Aorta (tissue), 5 donors: ENCODE results near the gene C1QTNF3. TPM values are rescaled to one million over a fixed set of nuclear protein-coding genes. Genes with fewer than 3 reads are reported as not detected.
A peak's percentile ranks its signal among the peaks of the same experiment; 100 is the strongest.
"Not testable (repeated sequence)": the region's sequence is repeated elsewhere in the genome, so short reads cannot be mapped to it uniquely, and the experiment has no call there.

Source experiments
- ATAC-seq: fragments of 200-7000 bp; cut with Tn5 transposase; one replicate; pipeline ENCODE4 v1.9.1; 2022; ENCODE audit warnings: moderate library complexity; ENCODE audit not compliant: low FRiP score
- DNase-seq, 2 donors: peaks; one replicate each; pipeline ENCODE4 v3.0.0-alpha.2; 2020
- H3K27ac ChIP-seq, 2 donors: one replicate each; pipeline ENCODE4 v1.5.1; 2013; ENCODE audit warnings: low read length in 2 of 2, mild to moderate bottlenecking in 2 of 2, moderate library complexity in 2 of 2, control low read depth in 1 of 2, inconsistent platforms in 1 of 2, low read depth in 1 of 2
- H3K27me3 ChIP-seq, 2 donors: one replicate each; pipeline ENCODE4 v1.6.1; 2013; ENCODE audit warnings: control low read depth in 1 of 2, low read length in 1 of 2, mild to moderate bottlenecking in 1 of 2, moderate library complexity in 1 of 2; ENCODE audit not compliant: insufficient read depth in 2 of 2, control insufficient read depth in 1 of 2
- H3K36me3 ChIP-seq, 2 donors: one replicate each; pipeline ENCODE4 v1.6.1; 2013; ENCODE audit warnings: control low read depth in 1 of 2, low read length in 1 of 2, mild to moderate bottlenecking in 1 of 2; ENCODE audit not compliant: insufficient read depth in 2 of 2, control insufficient read depth in 1 of 2
- H3K4me1 ChIP-seq, 2 donors: one replicate each; pipeline ENCODE4 v1.6.1; 2013; ENCODE audit warnings: low read length in 2 of 2, control low read depth in 1 of 2, mild to moderate bottlenecking in 1 of 2, moderate library complexity in 1 of 2; ENCODE audit not compliant: insufficient read depth in 2 of 2, control insufficient read depth in 1 of 2
- H3K4me3 ChIP-seq, 2 donors: one replicate each; pipeline ENCODE4 v1.5.1; 2013; ENCODE audit warnings: low read length in 2 of 2, control low read depth in 1 of 2, mild to moderate bottlenecking in 1 of 2
- H3K9me3 ChIP-seq: one replicate; pipeline ENCODE4 v1.6.1; 2013; ENCODE audit warnings: mild to moderate bottlenecking, low read length; ENCODE audit not compliant: control insufficient read depth
- WGBS, 2 donors: extraction: QIAGEN DNeasy Blood & Tissue Kit; methylation state at CpG; one replicate each; pipeline ENCODE4 v1.1.7; 2013; 5-methylcytosine and 5-hydroxymethylcytosine counted together
- intact Hi-C, 2 donors: fragments of 100-400 bp; cut with DNase I; formaldehyde crosslinking; loops; one replicate each; pipeline versions ENCODE4 v1.14.2 to v1.15.0; 2022
- long read RNA-seq, 2 donors: library from polyadenylated mRNA; unstranded; transcript quantifications; one replicate each; pipeline ENCODE4 v2.0.0, GENCODE V29; 2020 to 2021
- polyA plus RNA-seq, 2 donors: library from polyadenylated mRNA; stranded (reverse); fragments of 200-250 nt; gene quantifications; one replicate each; pipeline ENCODE4 v1.2.3, GENCODE V29; 2013
- total RNA-seq, 2 donors: library from RNA; stranded (reverse); fragmentation: NEBNext Ultra II Directional; extraction: Animal tissue kit (Norgen Biotek cat#: 25700); gene quantifications; one replicate each; pipeline ENCODE4 v1.2.1, GENCODE V29; 2021
- donor health status: healthy with polysubstance abuse.
- donor health status: Bipolar disorder and iron deficiency.
- donor health status: DM: no; HTN: no; CAD: no.
- donor health status: DM: no; HTN: no; CAD: no.
- donor health status: DM: yes; HTN: yes; CAD: no.

Gene C1QTNF3
- total RNA-seq (10 to 100 TPM in 1 of 2 donors, 1 to 10 TPM in 1; 5.6 to 38.8 TPM), polyA plus RNA-seq (1 to 10 TPM in 1 of 2 donors, not detected in 1; 3.1 TPM)
- long read RNA-seq, donor 1, partial matches to known transcripts = 0 of 9 reads
- long read RNA-seq, donor 1, other reads (novel, unspliced or antisense) = 2 of 9 reads
- long read RNA-seq, donor 2, transcript C1QTNF3-201 (6 exons, 1,959 nt) = major isoform, 20 of 38 reads
- long read RNA-seq, donor 2, transcript C1QTNF3-202 (6 exons, 2,802 nt) = minor isoform, 13 of 38 reads
- long read RNA-seq, donor 2, partial matches to known transcripts = 1 of 38 reads
- long read RNA-seq, donor 2, other reads (novel, unspliced or antisense) = 3 of 38 reads

- H3K27me3 ChIP-seq = no peaks in the 10 kb centered on the region
- DNase-seq = peak in 1 of 2 donors; percentile 45
- H3K36me3 ChIP-seq = no peaks in the 10 kb centered on the region
- H3K4me1 ChIP-seq = peaks cover 0 to 14% of the 10 kb centered on the region in 2 donors
- H3K4me3 ChIP-seq = no peak within 1 kb of the TSS
- ATAC-seq = peak; percentile 66
- WGBS, 2 donors = 10 to 13% methylated on average over 10 of the region's 10 CpGs
- intact Hi-C loops = no loop called here
- H3K9me3 ChIP-seq = no peaks in the 10 kb centered on the region
- H3K27ac ChIP-seq = peak within 1 kb of the TSS; percentile 6 to 65
Observed at GRCh38 chr5:34043099-34043876, at the start of gene C1QTNF3. Gene C1QTNF3, minus strand, starts transcription at chr5:34043213. Its CDS starts 88 bp downstream, at chr5:34043125.

DNA sequence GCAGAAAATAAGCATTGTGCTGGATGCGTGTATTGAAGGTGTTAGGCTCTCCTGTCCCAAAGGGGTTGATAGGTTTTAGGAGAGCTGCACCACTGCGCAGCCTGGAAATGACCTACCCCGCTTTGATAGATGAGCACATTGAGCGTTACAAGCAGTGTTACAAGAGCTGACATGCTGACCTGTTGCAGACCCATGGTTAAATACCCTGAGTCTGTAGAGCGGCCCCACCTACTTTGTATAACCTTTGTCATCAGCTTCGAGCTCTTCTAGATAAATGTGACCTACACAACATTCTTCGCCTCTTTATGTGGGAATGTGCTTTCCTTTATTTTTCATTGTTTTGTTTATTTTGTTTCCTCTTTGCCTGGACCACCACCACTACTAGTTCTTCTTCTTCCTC, 48.0 kb upstream of the C1QTNF3 start:
- H3K4me1 ChIP-seq, DNase-seq, H3K36me3 ChIP-seq, H3K27ac ChIP-seq, H3K4me3 ChIP-seq, ATAC-seq, intact Hi-C loops, H3K9me3 ChIP-seq, H3K27me3 ChIP-seq: not testable (repeated sequence)
- whole genome bisulfite sequencing, 2 donors = 73 to 84% methylated on average over 7 of the region's 7 CpGs

DNA sequence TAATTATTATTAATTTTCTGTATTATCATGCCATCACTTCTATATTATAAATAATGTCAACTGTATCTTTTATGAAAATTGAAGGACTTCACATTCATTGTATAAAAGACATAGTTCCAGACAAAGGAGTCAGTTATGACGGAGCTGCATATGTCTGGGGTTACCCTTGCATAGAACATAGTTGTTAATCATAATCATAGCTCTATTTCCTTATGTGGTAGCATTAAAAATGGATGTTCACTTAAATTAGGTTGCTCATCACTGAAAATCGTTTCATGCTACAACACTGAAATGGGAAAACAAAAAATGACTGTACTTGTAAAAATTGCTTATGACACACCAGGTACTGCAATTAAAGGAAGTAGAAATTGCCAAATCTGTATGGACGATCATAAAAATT, 46.8 kb upstream of the C1QTNF3 start:
- WGBS, 2 donors = 86 to 91% methylated on average over 2 of the region's 3 CpGs

GRCh38 chr5:34087728-34088127, 44.7 kb upstream of the C1QTNF3 start:
- H3K27me3 ChIP-seq, H3K36me3 ChIP-seq, DNase-seq, H3K27ac ChIP-seq, H3K4me1 ChIP-seq, H3K9me3 ChIP-seq, intact Hi-C loops, H3K4me3 ChIP-seq, ATAC-seq: not testable (repeated sequence)
- WGBS, 2 donors = 97 to 100% methylated on average over 2 of the region's 3 CpGs

More for the DNA sequence above, 46.8 kb upstream of the C1QTNF3 start:
- H3K27me3 ChIP-seq, H3K4me1 ChIP-seq, DNase-seq, intact Hi-C loops, H3K9me3 ChIP-seq, H3K27ac ChIP-seq, H3K36me3 ChIP-seq, ATAC-seq, H3K4me3 ChIP-seq: not testable (repeated sequence)

DNA sequence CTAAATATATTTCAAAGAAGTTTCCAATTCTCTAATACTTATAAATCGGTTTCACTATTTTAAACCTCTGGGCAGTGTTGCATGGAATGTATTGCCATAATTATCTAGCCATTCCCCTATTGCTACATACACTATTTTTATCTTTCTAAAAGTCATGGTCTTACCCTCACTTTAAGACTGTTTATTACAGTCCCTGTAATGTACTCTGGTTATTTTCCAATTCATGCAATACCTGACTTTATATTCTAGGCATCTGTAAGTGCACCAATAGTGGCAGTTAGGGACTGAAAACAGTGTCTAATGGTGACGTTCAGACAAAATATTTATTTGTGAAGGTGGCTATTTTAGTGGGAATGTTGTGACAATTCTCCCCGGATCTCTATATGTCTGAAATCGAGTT, 40.9 kb upstream of the C1QTNF3 start:
- H3K4me3 ChIP-seq, intact Hi-C loops, H3K9me3 ChIP-seq, H3K4me1 ChIP-seq, H3K27me3 ChIP-seq, H3K36me3 ChIP-seq, ATAC-seq, DNase-seq, H3K27ac ChIP-seq: not testable (repeated sequence)
- WGBS, 2 donors = 61 to 66% methylated on average over 4 of the region's 4 CpGs

DNA sequence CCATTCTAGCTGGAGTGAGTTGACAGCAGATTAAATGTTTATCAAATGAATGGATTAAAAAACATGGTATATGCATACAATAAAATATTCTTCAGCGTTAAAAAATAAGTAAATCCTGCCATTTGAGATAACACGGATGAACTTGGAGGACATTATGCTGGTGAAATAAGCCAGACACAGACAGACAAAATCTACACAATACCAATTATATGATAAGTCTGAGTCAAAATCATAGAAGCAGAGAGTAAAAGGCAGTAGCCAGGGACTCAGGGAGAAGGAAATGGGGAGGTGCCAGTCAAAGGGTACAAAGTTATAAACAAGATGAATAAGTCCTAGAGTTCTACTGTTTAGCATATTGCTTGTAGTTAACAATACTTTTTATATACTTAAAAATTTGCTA, 36.5 kb upstream of the C1QTNF3 start:
- WGBS, 2 donors = 94 to 96% methylated on average over 2 of the region's 2 CpGs
- H3K27ac ChIP-seq, H3K36me3 ChIP-seq, H3K4me1 ChIP-seq, H3K9me3 ChIP-seq, intact Hi-C loops, ATAC-seq, DNase-seq, H3K27me3 ChIP-seq, H3K4me3 ChIP-seq: not testable (repeated sequence)

- H3K27me3 ChIP-seq, DNase-seq, H3K27ac ChIP-seq, intact Hi-C loops, H3K4me3 ChIP-seq, H3K4me1 ChIP-seq, ATAC-seq, H3K9me3 ChIP-seq, H3K36me3 ChIP-seq: not testable (repeated sequence)
- 97 to 98% methylated on average over 2 of the region's 2 CpGs for WGBS, 2 donors
Observed at GRCh38 chr5:34077636-34078035, 34.6 kb upstream of the C1QTNF3 start.

- H3K4me1 ChIP-seq, H3K27ac ChIP-seq, H3K4me3 ChIP-seq, H3K9me3 ChIP-seq, H3K36me3 ChIP-seq, H3K27me3 ChIP-seq, DNase-seq, ATAC-seq, intact Hi-C loops: not testable (repeated sequence)
- 66 to 71% methylated on average over 2 of the region's 5 CpGs for WGBS, 2 donors
Observed at GRCh38 chr5:34076719-34077364, 33.8 kb upstream of the C1QTNF3 start.
